ENCODE data around the gene NDP. TPM values are rescaled to one million over a fixed set of nuclear protein-coding genes. Genes with fewer than 3 reads are reported as not detected.

NDP gene
- total and polyA plus RNA-seq, 2 donors from 2014 or later = not detected

- intact Hi-C loops (cut with DNase I) = no loop called here
- FAIRE-seq (no peak), DNase-seq (no peak)
- Histone ChIP-seq H3K9me3 (ENCODE audit: control insufficient read depth in 2 of 3, insufficient read depth in 1 of 3, low read length in 3 of 3) (no peaks in the 10 kb centered on the region), H3K4me3 (ENCODE audit: low read length in 3 of 3) (no peak overlapping the region), H3K4me1 (ENCODE audit: control insufficient read depth in 2 of 3, insufficient read depth in 2 of 3, low read depth in 1 of 3, low read length in 3 of 3) (no peaks in the 10 kb centered on the region), H3K27me3 (ENCODE audit: control insufficient read depth, insufficient read depth, low read length) (no peaks in the 10 kb centered on the region), H3K36me3 (ENCODE audit: control insufficient read depth in 2 of 3, insufficient read depth in 3 of 3, low read length in 3 of 3) (no peaks in the 10 kb centered on the region), H3K9ac (ENCODE audit: low read length in 3 of 3) (no peak overlapping the region), H3K27ac (ENCODE audit: low read depth in 2 of 2, low read length in 2 of 2) (no peak overlapping the region)
- TF ChIP-seq, protein P1, sequence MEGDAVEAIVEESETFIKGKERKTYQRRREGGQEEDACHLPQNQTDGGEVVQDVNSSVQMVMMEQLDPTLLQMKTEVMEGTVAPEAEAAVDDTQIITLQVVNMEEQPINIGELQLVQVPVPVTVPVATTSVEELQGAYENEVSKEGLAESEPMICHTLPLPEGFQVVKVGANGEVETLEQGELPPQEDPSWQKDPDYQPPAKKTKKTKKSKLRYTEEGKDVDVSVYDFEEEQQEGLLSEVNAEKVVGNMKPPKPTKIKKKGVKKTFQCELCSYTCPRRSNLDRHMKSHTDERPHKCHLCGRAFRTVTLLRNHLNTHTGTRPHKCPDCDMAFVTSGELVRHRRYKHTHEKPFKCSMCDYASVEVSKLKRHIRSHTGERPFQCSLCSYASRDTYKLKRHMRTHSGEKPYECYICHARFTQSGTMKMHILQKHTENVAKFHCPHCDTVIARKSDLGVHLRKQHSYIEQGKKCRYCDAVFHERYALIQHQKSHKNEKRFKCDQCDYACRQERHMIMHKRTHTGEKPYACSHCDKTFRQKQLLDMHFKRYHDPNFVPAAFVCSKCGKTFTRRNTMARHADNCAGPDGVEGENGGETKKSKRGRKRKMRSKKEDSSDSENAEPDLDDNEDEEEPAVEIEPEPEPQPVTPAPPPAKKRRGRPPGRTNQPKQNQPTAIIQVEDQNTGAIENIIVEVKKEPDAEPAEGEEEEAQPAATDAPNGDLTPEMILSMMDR (IDR thresholded peaks at IDR 0.05; ENCODE audit: borderline replicate concordance, extremely low read depth, insufficient read depth) = no peak
Observed at GRCh38 chrX:43985511-43985910, 12.3 kb upstream of the NDP start.

GRCh38 chrX:43978226-43978625 is 5.0 kb upstream of the NDP start:
- DNase-seq (no peak), FAIRE-seq (no peak)
- Histone ChIP-seq H3K9me3 (ENCODE audit: control insufficient read depth in 2 of 3, insufficient read depth in 1 of 3, low read length in 3 of 3) (no peaks in the 10 kb centered on the region), H3K4me3 (ENCODE audit: low read length in 3 of 3) (no peak overlapping the region), H3K4me1 (ENCODE audit: control insufficient read depth in 2 of 3, insufficient read depth in 2 of 3, low read depth in 1 of 3, low read length in 3 of 3) (no peaks in the 10 kb centered on the region), H3K9ac (ENCODE audit: low read length in 3 of 3) (no peak overlapping the region), H3K27me3 (ENCODE audit: control insufficient read depth, insufficient read depth, low read length) (peaks cover 6% of the 10 kb centered on the region), H3K36me3 (ENCODE audit: control insufficient read depth in 2 of 3, insufficient read depth in 3 of 3, low read length in 3 of 3) (no peaks in the 10 kb centered on the region), H3K27ac (ENCODE audit: low read depth in 2 of 2, low read length in 2 of 2) (no peak overlapping the region)
- intact Hi-C loops (cut with DNase I) = no loop called here
- TF ChIP-seq, protein P1 (IDR thresholded peaks at IDR 0.05; ENCODE audit: borderline replicate concordance, extremely low read depth, insufficient read depth) = no peak

GRCh38 chrX:43976205-43976604 is 3.0 kb upstream of the NDP start:
- FAIRE-seq (no peak), DNase-seq (no peak)
- Histone ChIP-seq H3K36me3 (ENCODE audit: control insufficient read depth in 2 of 3, insufficient read depth in 3 of 3, low read length in 3 of 3) (no peaks in the 10 kb centered on the region), H3K9ac (ENCODE audit: low read length in 3 of 3) (no peak overlapping the region), H3K9me3 (ENCODE audit: control insufficient read depth in 2 of 3, insufficient read depth in 1 of 3, low read length in 3 of 3) (no peaks in the 10 kb centered on the region), H3K27me3 (ENCODE audit: control insufficient read depth, insufficient read depth, low read length) (peaks cover 11% of the 10 kb centered on the region), H3K4me1 (ENCODE audit: control insufficient read depth in 2 of 3, insufficient read depth in 2 of 3, low read depth in 1 of 3, low read length in 3 of 3) (peaks cover 0 to 2% (median 0%) of the 10 kb centered on the region in 3 donors), H3K27ac (ENCODE audit: low read depth in 2 of 2, low read length in 2 of 2) (no peak overlapping the region), H3K4me3 (ENCODE audit: low read length in 3 of 3) (no peak overlapping the region)
- intact Hi-C loops (cut with DNase I) = no loop called here
- TF ChIP-seq, protein P1 (IDR thresholded peaks at IDR 0.05; ENCODE audit: borderline replicate concordance, extremely low read depth, insufficient read depth) = no peak

DNA sequence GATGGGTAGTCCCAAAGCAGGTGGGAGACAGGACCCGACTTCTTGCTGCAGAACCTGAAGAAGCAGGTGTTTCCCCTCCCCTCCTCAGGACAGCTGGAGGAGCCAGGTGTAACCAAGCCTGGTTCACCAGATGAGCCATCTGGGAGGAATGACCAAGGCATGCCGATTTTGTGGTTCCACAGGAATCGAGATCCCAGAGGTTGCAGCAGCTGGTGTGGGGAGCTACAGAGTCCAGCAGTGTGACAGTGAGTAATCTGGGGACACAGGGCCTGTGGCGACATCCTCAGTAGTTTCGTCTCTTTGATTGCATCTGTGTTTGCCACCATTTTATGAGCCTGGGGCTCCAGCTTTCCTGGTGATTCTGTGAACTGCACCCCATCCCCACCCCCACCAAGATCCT is 2.6 kb upstream of the NDP start:
- peaks cover 0 to 2% (median 0%) of the 10 kb centered on the region in 3 donors for H3K4me1 ChIP-seq (ENCODE audit: control insufficient read depth in 2 of 3, insufficient read depth in 2 of 3, low read depth in 1 of 3, low read length in 3 of 3)
- peaks cover 11% of the 10 kb centered on the region for H3K27me3 ChIP-seq (ENCODE audit: control insufficient read depth, insufficient read depth, low read length)
- TF ChIP-seq, protein P1 (IDR thresholded peaks at IDR 0.05; ENCODE audit: borderline replicate concordance, extremely low read depth, insufficient read depth) = no peak
- H3K9me3 ChIP-seq (ENCODE audit: control insufficient read depth in 2 of 3, insufficient read depth in 1 of 3, low read length in 3 of 3) = no peaks in the 10 kb centered on the region
- no peak overlapping the region for H3K9ac ChIP-seq (ENCODE audit: low read length in 3 of 3)
- H3K4me3 ChIP-seq (ENCODE audit: low read length in 3 of 3) = no peak overlapping the region
- intact Hi-C loops (cut with DNase I) = no loop called here
- FAIRE-seq (no peak), DNase-seq (no peak)
- H3K27ac ChIP-seq (ENCODE audit: low read depth in 2 of 2, low read length in 2 of 2) = no peak overlapping the region
- H3K36me3 ChIP-seq (ENCODE audit: control insufficient read depth in 2 of 3, insufficient read depth in 3 of 3, low read length in 3 of 3) = no peaks in the 10 kb centered on the region

Measured in kidney (tissue), 14 donors.